Panc1 (cell line): ENCODE measurements around the gene CATSPERB.

Experiments
- CTCF ChIP-seq: fragments of 450-650 bp; IDR thresholded peaks from 2 replicates; pipeline ENCODE4 v1.5.1; 2017; ENCODE audit warnings: mild to moderate bottlenecking
- POLR2AphosphoS5 ChIP-seq: IDR thresholded peaks from 2 replicates; pipeline ENCODE4 v1.6.1; 2012; ENCODE audit warnings: mild to moderate bottlenecking, low read depth, low read length, moderate library complexity
- TF ChIP-seq, protein P1 (sequence below), 2 experiments: IDR thresholded peaks; 2 replicates each; pipeline ENCODE4 v1.6.1; 2011 to 2012; ENCODE audit warnings: low read depth in 2 of 2, control low read depth in 1 of 2, low read length in 1 of 2, mild to moderate bottlenecking in 1 of 2, moderate library complexity in 1 of 2; ENCODE audit not compliant: insufficient read depth in 1 of 2

- TF ChIP-seq CTCF (no peak), POLR2AphosphoS5 (no peak)
- TF ChIP-seq, protein P1, sequence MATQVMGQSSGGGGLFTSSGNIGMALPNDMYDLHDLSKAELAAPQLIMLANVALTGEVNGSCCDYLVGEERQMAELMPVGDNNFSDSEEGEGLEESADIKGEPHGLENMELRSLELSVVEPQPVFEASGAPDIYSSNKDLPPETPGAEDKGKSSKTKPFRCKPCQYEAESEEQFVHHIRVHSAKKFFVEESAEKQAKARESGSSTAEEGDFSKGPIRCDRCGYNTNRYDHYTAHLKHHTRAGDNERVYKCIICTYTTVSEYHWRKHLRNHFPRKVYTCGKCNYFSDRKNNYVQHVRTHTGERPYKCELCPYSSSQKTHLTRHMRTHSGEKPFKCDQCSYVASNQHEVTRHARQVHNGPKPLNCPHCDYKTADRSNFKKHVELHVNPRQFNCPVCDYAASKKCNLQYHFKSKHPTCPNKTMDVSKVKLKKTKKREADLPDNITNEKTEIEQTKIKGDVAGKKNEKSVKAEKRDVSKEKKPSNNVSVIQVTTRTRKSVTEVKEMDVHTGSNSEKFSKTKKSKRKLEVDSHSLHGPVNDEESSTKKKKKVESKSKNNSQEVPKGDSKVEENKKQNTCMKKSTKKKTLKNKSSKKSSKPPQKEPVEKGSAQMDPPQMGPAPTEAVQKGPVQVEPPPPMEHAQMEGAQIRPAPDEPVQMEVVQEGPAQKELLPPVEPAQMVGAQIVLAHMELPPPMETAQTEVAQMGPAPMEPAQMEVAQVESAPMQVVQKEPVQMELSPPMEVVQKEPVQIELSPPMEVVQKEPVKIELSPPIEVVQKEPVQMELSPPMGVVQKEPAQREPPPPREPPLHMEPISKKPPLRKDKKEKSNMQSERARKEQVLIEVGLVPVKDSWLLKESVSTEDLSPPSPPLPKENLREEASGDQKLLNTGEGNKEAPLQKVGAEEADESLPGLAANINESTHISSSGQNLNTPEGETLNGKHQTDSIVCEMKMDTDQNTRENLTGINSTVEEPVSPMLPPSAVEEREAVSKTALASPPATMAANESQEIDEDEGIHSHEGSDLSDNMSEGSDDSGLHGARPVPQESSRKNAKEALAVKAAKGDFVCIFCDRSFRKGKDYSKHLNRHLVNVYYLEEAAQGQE (IDR thresholded peaks at IDR 0.05; ENCODE audit: insufficient read depth in 1 of 2, low read depth in 2 of 2, low read length in 1 of 2): no peak
Measured at GRCh38 chr14:91674911-91675310, 57.0 kb downstream of the CATSPERB start.
